ENCODE results near the gene HS3ST3B1. TPM values are rescaled to one million over a fixed set of nuclear protein-coding genes. Genes with fewer than 3 reads are reported as not detected.

HS3ST3B1 gene
- total and polyA plus RNA-seq, 2 of the 4 experiments (the other 2 are of a cell fraction), result 3.1 to 4.3 TPM

DNA sequence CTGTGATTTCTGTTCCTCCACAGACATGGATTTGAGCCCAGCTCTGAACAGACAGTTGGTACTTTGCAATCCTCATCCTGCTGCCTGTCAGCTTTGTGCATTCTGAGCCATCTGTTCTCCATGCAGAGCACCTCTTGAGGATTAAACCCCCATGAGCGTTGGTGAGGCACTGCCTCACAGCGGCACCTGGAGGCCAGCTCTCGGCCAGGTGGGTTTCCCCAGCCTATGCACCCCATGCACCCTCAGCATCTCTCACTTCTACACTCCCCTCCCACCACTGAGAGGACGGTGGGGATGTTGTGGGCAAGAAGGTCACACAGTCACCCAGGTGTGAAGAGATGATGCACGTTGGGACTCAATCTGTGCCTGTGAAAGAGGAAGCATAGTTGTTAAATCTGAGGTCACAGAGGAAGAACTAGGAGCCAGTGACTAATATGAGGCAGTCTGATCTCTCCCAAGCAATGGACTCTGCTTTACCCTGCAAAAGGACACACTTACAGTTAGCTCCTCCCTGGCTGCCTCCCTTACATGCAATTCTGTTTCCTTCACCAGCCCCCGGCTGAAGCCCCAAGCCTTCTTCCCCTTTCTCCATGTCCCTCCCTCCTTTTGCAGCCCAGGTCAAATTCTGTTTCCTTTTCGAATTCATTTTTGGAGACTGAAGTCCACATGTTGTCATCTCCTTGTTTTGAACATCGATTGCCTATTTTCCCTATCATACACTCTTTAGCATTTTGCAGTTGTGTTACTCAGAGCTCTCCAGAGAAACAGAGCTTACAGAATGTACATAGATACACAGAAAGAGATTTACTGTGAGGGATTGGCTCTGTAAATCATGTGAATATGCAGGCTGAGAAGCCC lies 58.5 kb downstream of the HS3ST3B1 start:
- Histone ChIP-seq H3K9me3 (ENCODE audit: control insufficient read depth, insufficient read depth, low read length) (no peaks in the 10 kb centered on the region), H4K8ac (ENCODE audit: low read depth in 2 of 2, low read length in 2 of 2) (no peak overlapping the region), H3K27ac (ENCODE audit: insufficient read depth, low read length) (no peak overlapping the region), H3K9me1 (ENCODE audit: insufficient read depth, low read length) (peaks cover 3% of the 10 kb centered on the region), H3K23ac (ENCODE audit: low read depth, low read length) (no peak overlapping the region), H2AK9ac (replicated peaks; ENCODE audit: low read depth, low read length, poor library complexity) (no peak overlapping the region), H3K9ac (ENCODE audit: low read depth, low read length) (no peak overlapping the region), H3K27me3 (ENCODE audit: control insufficient read depth, insufficient read depth, low read length) (no peaks in the 10 kb centered on the region), H3K4me1 (ENCODE audit: control insufficient read depth, insufficient read depth, low read length) (peaks cover 1% of the 10 kb centered on the region; the same call in 1 of the 2 replicates), H3K14ac (replicated peaks; ENCODE audit: low read depth, low read length) (no peak overlapping the region), H2BK120ac (ENCODE audit: low read depth, low read length) (no peak overlapping the region), H3K4me2 (ENCODE audit: low read depth, low read length) (no peak overlapping the region), H2AK5ac (ENCODE audit: low read depth, low read length) (no peak overlapping the region), H2BK5ac (ENCODE audit: low read depth, low read length, poor library complexity, severe bottlenecking) (no peak overlapping the region), H3K79me1 (ENCODE audit: low read depth in 1 of 2, low read length in 2 of 2) (no peaks in the 10 kb centered on the region), H2BK15ac (ENCODE audit: low read depth, low read length) (no peak overlapping the region), H4K20me1 (ENCODE audit: insufficient read depth, low read length) (no peaks in the 10 kb centered on the region), H2BK20ac (ENCODE audit: low read depth, low read length) (no peak overlapping the region), H3K4ac (ENCODE audit: low read depth, low read length) (no peak overlapping the region), H4K5ac (ENCODE audit: low read depth, low read length) (no peak overlapping the region), H3K18ac (ENCODE audit: low read depth, low read length) (no peak overlapping the region), H3K4me3 (ENCODE audit: insufficient read depth, low read depth, low read length) (no peak overlapping the region), H4K91ac (ENCODE audit: insufficient read depth, low read depth, low read length) (no peak overlapping the region), H3K56ac (ENCODE audit: extremely low read depth, insufficient read depth, low read length) (no peak overlapping the region), H2AFZ (replicated peaks; ENCODE audit: low read length, poor library complexity) (no peak overlapping the region), H3K36me3 (ENCODE audit: control insufficient read depth, insufficient read depth, low read length) (no peaks in the 10 kb centered on the region)
- 0% methylated on average over 1 of the region's 8 CpGs; no CpG with 5 or more reads in 1 of the 2 experiments for WGBS, 2 experiments (ENCODE audit: extremely low coverage in 2 of 2, insufficient read length in 1 of 2)
- ATAC-seq (ENCODE audit: low read depth) (no peak), DNase-seq (no peak)
- dilution Hi-C loops (cut with HindIII; ENCODE audit: low sequenced_read_pairs, unreplicated experiment), result no loop called here
- in situ Hi-C loops (cut with MboI; ENCODE audit: low sequenced_read_pairs), result no loop called here
- no TSS peak for BruUV-seq (replicated peaks)
- ChIA-PET POLR2A (ENCODE audit: unreplicated experiment) (no interaction called here), CTCF (interaction anchor here (0.7 to 1.0 kb wide), 2 partner anchors 14 to 79 kb away, joined by 4 read pairs; no protein-coding TSS in a partner anchor)
- intact Hi-C loops (cut with micrococcal nuclease), result no loop called here
- TF ChIP-seq CEBPB (IDR thresholded peaks at IDR 0.05; ENCODE audit: low read depth, low read length) (no peak), BHLHE40 (IDR thresholded peaks at IDR 0.05; ENCODE audit: low read depth, low read length) (no peak), MAZ (IDR thresholded peaks at IDR 0.05; ENCODE audit: borderline replicate concordance, low read depth, low read length) (no peak), FOS (IDR thresholded peaks at IDR 0.05; ENCODE audit: low read depth, low read length) (no peak), CHD1 (IDR thresholded peaks at IDR 0.05; ENCODE audit: low read depth, low read length) (no peak), POLR2A (IDR thresholded peaks at IDR 0.05; ENCODE audit: low read depth, low read length) (no peak), MXI1 (IDR thresholded peaks at IDR 0.05; ENCODE audit: borderline replicate concordance, low read depth, low read length) (no peak), MAFK (IDR thresholded peaks at IDR 0.05; ENCODE audit: low read depth, low read length) (no peak), RFX5 (IDR thresholded peaks at IDR 0.05; ENCODE audit: low read depth, low read length) (no peak), NFE2L2 (IDR thresholded peaks at IDR 0.05; ENCODE audit: low read depth, low read length) (no peak), RAD21 (IDR thresholded peaks at IDR 0.05; ENCODE audit: low read length) (no peak), SMC3 (IDR thresholded peaks at IDR 0.05; ENCODE audit: low read depth, low read length) (no peak)
- TF ChIP-seq, protein P1, sequence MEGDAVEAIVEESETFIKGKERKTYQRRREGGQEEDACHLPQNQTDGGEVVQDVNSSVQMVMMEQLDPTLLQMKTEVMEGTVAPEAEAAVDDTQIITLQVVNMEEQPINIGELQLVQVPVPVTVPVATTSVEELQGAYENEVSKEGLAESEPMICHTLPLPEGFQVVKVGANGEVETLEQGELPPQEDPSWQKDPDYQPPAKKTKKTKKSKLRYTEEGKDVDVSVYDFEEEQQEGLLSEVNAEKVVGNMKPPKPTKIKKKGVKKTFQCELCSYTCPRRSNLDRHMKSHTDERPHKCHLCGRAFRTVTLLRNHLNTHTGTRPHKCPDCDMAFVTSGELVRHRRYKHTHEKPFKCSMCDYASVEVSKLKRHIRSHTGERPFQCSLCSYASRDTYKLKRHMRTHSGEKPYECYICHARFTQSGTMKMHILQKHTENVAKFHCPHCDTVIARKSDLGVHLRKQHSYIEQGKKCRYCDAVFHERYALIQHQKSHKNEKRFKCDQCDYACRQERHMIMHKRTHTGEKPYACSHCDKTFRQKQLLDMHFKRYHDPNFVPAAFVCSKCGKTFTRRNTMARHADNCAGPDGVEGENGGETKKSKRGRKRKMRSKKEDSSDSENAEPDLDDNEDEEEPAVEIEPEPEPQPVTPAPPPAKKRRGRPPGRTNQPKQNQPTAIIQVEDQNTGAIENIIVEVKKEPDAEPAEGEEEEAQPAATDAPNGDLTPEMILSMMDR (conservative IDR thresholded peaks at IDR 0.05; ENCODE audit: low read depth, low read length), result no peak
- TF ChIP-seq, protein P2, sequence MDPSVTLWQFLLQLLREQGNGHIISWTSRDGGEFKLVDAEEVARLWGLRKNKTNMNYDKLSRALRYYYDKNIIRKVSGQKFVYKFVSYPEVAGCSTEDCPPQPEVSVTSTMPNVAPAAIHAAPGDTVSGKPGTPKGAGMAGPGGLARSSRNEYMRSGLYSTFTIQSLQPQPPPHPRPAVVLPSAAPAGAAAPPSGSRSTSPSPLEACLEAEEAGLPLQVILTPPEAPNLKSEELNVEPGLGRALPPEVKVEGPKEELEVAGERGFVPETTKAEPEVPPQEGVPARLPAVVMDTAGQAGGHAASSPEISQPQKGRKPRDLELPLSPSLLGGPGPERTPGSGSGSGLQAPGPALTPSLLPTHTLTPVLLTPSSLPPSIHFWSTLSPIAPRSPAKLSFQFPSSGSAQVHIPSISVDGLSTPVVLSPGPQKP (IDR thresholded peaks at IDR 0.05; ENCODE audit: borderline replicate concordance, low read depth, low read length), result no peak
- TF ChIP-seq, protein P3, sequence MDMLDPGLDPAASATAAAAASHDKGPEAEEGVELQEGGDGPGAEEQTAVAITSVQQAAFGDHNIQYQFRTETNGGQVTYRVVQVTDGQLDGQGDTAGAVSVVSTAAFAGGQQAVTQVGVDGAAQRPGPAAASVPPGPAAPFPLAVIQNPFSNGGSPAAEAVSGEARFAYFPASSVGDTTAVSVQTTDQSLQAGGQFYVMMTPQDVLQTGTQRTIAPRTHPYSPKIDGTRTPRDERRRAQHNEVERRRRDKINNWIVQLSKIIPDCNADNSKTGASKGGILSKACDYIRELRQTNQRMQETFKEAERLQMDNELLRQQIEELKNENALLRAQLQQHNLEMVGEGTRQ (IDR thresholded peaks at IDR 0.05; ENCODE audit: low read depth, low read length), result no peak
